HL-60 (cell line): ENCODE results near the gene TMPRSS7.

ENCODE experiments used
- POLR2AphosphoS5 ChIP-seq: IDR thresholded peaks from 2 replicates; pipeline ENCODE4 v1.6.1; 2012; ENCODE audit warnings: low read depth
- SPI1 ChIP-seq: IDR thresholded peaks from 2 replicates; pipeline ENCODE4 v1.6.1; 2012; ENCODE audit warnings: low read depth, mild to moderate bottlenecking, borderline replicate concordance
- TF ChIP-seq, protein P1 (sequence below): IDR thresholded peaks from one replicate; pipeline ENCODE4 v1.5.1; 2011; ENCODE audit warnings: low read length, control low read depth, inconsistent platforms; ENCODE audit not compliant: insufficient read depth
- TF ChIP-seq, protein P2 (sequence below): IDR thresholded peaks from 2 replicates; pipeline ENCODE4 v1.6.1; 2012; ENCODE audit warnings: low read depth; ENCODE audit not compliant: insufficient replicate concordance

DNA sequence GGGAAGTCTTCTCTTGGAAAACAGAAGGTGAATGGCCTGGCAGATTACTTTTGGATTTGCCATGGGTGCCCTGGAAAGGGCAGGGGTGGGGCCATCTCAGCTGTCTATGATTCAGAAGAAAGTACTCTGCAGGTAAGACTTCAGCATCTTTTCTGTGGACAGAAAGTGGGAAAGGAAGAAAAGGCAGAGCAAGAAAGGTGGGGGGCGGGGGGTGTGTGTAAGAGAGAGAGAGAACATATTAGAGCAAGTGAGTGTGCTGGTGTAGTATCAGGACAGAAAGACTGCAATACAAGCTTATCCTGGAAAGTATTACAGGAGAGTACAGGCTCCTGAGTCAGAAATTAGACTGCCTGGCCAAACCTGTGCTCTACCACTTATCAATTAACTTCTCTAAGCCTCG lies 30.3 kb upstream of the TMPRSS7 start:
- TF ChIP-seq, protein P1, sequence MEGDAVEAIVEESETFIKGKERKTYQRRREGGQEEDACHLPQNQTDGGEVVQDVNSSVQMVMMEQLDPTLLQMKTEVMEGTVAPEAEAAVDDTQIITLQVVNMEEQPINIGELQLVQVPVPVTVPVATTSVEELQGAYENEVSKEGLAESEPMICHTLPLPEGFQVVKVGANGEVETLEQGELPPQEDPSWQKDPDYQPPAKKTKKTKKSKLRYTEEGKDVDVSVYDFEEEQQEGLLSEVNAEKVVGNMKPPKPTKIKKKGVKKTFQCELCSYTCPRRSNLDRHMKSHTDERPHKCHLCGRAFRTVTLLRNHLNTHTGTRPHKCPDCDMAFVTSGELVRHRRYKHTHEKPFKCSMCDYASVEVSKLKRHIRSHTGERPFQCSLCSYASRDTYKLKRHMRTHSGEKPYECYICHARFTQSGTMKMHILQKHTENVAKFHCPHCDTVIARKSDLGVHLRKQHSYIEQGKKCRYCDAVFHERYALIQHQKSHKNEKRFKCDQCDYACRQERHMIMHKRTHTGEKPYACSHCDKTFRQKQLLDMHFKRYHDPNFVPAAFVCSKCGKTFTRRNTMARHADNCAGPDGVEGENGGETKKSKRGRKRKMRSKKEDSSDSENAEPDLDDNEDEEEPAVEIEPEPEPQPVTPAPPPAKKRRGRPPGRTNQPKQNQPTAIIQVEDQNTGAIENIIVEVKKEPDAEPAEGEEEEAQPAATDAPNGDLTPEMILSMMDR: no peak
- no peak for TF ChIP-seq SPI1
- TF ChIP-seq POLR2AphosphoS5: no peak
- TF ChIP-seq, protein P2, sequence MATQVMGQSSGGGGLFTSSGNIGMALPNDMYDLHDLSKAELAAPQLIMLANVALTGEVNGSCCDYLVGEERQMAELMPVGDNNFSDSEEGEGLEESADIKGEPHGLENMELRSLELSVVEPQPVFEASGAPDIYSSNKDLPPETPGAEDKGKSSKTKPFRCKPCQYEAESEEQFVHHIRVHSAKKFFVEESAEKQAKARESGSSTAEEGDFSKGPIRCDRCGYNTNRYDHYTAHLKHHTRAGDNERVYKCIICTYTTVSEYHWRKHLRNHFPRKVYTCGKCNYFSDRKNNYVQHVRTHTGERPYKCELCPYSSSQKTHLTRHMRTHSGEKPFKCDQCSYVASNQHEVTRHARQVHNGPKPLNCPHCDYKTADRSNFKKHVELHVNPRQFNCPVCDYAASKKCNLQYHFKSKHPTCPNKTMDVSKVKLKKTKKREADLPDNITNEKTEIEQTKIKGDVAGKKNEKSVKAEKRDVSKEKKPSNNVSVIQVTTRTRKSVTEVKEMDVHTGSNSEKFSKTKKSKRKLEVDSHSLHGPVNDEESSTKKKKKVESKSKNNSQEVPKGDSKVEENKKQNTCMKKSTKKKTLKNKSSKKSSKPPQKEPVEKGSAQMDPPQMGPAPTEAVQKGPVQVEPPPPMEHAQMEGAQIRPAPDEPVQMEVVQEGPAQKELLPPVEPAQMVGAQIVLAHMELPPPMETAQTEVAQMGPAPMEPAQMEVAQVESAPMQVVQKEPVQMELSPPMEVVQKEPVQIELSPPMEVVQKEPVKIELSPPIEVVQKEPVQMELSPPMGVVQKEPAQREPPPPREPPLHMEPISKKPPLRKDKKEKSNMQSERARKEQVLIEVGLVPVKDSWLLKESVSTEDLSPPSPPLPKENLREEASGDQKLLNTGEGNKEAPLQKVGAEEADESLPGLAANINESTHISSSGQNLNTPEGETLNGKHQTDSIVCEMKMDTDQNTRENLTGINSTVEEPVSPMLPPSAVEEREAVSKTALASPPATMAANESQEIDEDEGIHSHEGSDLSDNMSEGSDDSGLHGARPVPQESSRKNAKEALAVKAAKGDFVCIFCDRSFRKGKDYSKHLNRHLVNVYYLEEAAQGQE: no peak
